HepG2 (cell line): Measurements from ENCODE around the gene RGP1. TPM values are rescaled to one million over a fixed set of nuclear protein-coding genes. Genes with fewer than 3 reads are reported as not detected.

Source experiments
- ADNP ChIP-seq: sonication (generic); formaldehyde crosslinking; IDR thresholded peaks from 2 replicates; pipeline ENCODE4 v1.4.0; 2020; ENCODE audit warnings: missing genetic modification reagents
- ARNT ChIP-seq: fragments of 450-650 bp; IDR thresholded peaks from 2 replicates; pipeline ENCODE4 v1.6.1; 2017
- ELF3 ChIP-seq: IDR thresholded peaks from 2 replicates; pipeline ENCODE4 v1.6.1; 2016; ENCODE audit warnings: missing genetic modification reagents, missing compliant biosample characterization
- KDM2A ChIP-seq: sonication (generic); formaldehyde crosslinking; IDR thresholded peaks from 2 replicates; pipeline ENCODE4 v1.4.0; 2020; ENCODE audit warnings: low read depth, missing genetic modification reagents, borderline replicate concordance
- MAX ChIP-seq: IDR thresholded peaks from 2 replicates; pipeline ENCODE4 v1.6.1; 2012; ENCODE audit warnings: inconsistent platforms
- MTA1 ChIP-seq: sonication (generic); formaldehyde crosslinking; IDR thresholded peaks from 2 replicates; pipeline ENCODE4 v1.4.0; 2020; ENCODE audit warnings: missing genetic modification reagents, mild to moderate bottlenecking, borderline replicate concordance
- NCOR1 ChIP-seq: fragments of 200-600 bp; sonication (generic); IDR thresholded peaks from 2 replicates; pipeline ENCODE4 v1.7.0; 2017; ENCODE audit warnings: antibody characterized with exemption, low read length, borderline replicate concordance
- PHF8 ChIP-seq: sonication (generic); formaldehyde crosslinking; IDR thresholded peaks from 2 replicates; pipeline ENCODE4 v1.5.0; 2020; ENCODE audit warnings: missing genetic modification reagents
- PTBP1 ChIP-seq: fragments of 200-400 bp; formaldehyde crosslinking; IDR thresholded peaks from 2 replicates; pipeline ENCODE4 v1.6.1; 2018; ENCODE audit warnings: low read length, low read depth; ENCODE audit not compliant: poor library complexity, severe bottlenecking
- RFX5 ChIP-seq: IDR thresholded peaks from 2 replicates; pipeline ENCODE4 v1.6.1; 2011; ENCODE audit warnings: low read depth, low read length, improper control_type of control experiment
- SALL2 ChIP-seq: sonication (generic); formaldehyde crosslinking; IDR thresholded peaks from 2 replicates; pipeline ENCODE4 v1.8.1; 2023; ENCODE audit warnings: mild to moderate bottlenecking, missing genetic modification reagents, inconsistent platforms
- SIX1 ChIP-seq: sonication (generic); formaldehyde crosslinking; IDR thresholded peaks from 2 replicates; pipeline ENCODE4 v1.4.0; 2020; ENCODE audit warnings: missing genetic modification reagents, borderline replicate concordance
- USF2 ChIP-seq, 2 experiments: sonication (generic) in 1 of 2; formaldehyde crosslinking in 1 of 2; IDR thresholded peaks; 2 replicates each; pipeline versions ENCODE4 v1.5.1 to v1.6.1; 2011 to 2020; ENCODE audit warnings: borderline replicate concordance in 1 of 2, low read depth in 1 of 2, low read length in 1 of 2, mild to moderate bottlenecking in 1 of 2, missing genetic modification reagents in 1 of 2, moderate library complexity in 1 of 2
- XBP1 ChIP-seq: sonication (generic); formaldehyde crosslinking; IDR thresholded peaks from 2 replicates; pipeline ENCODE4 v1.5.0; 2020; ENCODE audit warnings: missing genetic modification reagents
- ZFX ChIP-seq: sonication (generic); formaldehyde crosslinking; IDR thresholded peaks from 2 replicates; pipeline ENCODE4 v1.4.0; 2020; ENCODE audit warnings: mild to moderate bottlenecking, low read depth, missing genetic modification reagents, moderate library complexity
- ZKSCAN8 ChIP-seq: IDR thresholded peaks from 2 replicates; pipeline ENCODE4 v1.6.1; 2016; ENCODE audit warnings: borderline replicate concordance, missing genetic modification reagents, missing compliant biosample characterization
- ZNF20 ChIP-seq: sonication (generic); formaldehyde crosslinking; IDR thresholded peaks from 2 replicates; pipeline ENCODE4 v1.4.0; 2020; ENCODE audit warnings: mild to moderate bottlenecking, moderate library complexity, missing genetic modification reagents
- ZNF207 ChIP-seq: fragments of 450-650 bp; IDR thresholded peaks from 2 replicates; pipeline ENCODE4 v1.6.1; 2016; ENCODE audit warnings: antibody characterized with exemption, borderline replicate concordance
- ZNF432 ChIP-seq: sonication (generic); formaldehyde crosslinking; IDR thresholded peaks from 2 replicates; pipeline ENCODE4 v1.5.0; 2020; ENCODE audit warnings: missing genetic modification reagents, mild to moderate bottlenecking, borderline replicate concordance
- ZNF468 ChIP-seq: sonication (generic); formaldehyde crosslinking; IDR thresholded peaks from 2 replicates; pipeline ENCODE4 v1.8.0; 2022; ENCODE audit warnings: mild to moderate bottlenecking, moderate library complexity, missing genetic modification reagents
- ZNF614 ChIP-seq: IDR thresholded peaks from 2 replicates; pipeline ENCODE4 v1.6.1; 2018; ENCODE audit warnings: missing biosample characterization, missing genetic modification reagents, inconsistent platforms, borderline replicate concordance
- ZNF619 ChIP-seq: sonication (generic); formaldehyde crosslinking; IDR thresholded peaks from 2 replicates; pipeline ENCODE4 v1.4.0; 2020; ENCODE audit warnings: mild to moderate bottlenecking, missing genetic modification reagents
- ZNF724P ChIP-seq: sonication (generic); formaldehyde crosslinking; IDR thresholded peaks from 2 replicates; pipeline ENCODE4 v1.8.0; 2022; ENCODE audit warnings: missing genetic modification reagents, borderline replicate concordance
- ZNF768 ChIP-seq: sonication (generic); formaldehyde crosslinking; IDR thresholded peaks from 2 replicates; pipeline ENCODE4 v1.4.0; 2020; ENCODE audit warnings: missing genetic modification reagents
- ZNF816 ChIP-seq: sonication (generic); formaldehyde crosslinking; IDR thresholded peaks from 2 replicates; pipeline ENCODE4 v1.8.0; 2022; ENCODE audit warnings: missing genetic modification reagents, mild to moderate bottlenecking, borderline replicate concordance
- ZXDC ChIP-seq: sonication (generic); formaldehyde crosslinking; IDR thresholded peaks from 2 replicates; pipeline ENCODE4 v1.5.0; 2020; ENCODE audit warnings: mild to moderate bottlenecking, missing genetic modification reagents
- polyA plus RNA-seq, 8 experiments: library from polyadenylated mRNA; depleted of rRNA in 3 of 8; stranded (reverse) in 7 of 8; unstranded in 1 of 8; fragments of >200 nt; fragmentation: Illumina TruSeq in 4 of 8; extraction: Trizol in 4 of 8; gene quantifications; 2 replicates each; pipeline versions ENCODE4 v1.2.1 to v1.2.3, GENCODE V29; 2011 to 2016; ENCODE audit warnings: low read depth in 4 of 8, missing spikeins in 1 of 8, mixed read lengths in 1 of 8; ENCODE audit not compliant: insufficient read depth in 1 of 8
- total RNA-seq, 5 experiments: library from RNA; depleted of rRNA; stranded (reverse); fragments of >200 nt; fragmentation: Illumina TruSeq; extraction: Trizol; gene quantifications; 2 replicates each; pipeline ENCODE4 v1.2.3, GENCODE V29; 2016; ENCODE audit warnings: low read depth in 1 of 5

The RGP1 gene
- total and polyA plus RNA-seq, 2 of the 13 experiments (the other 11 are each of a cell fraction or from before 2014, with no cell fraction given): 12.7 to 21.0 TPM

- no peak for TF ChIP-seq ZXDC (CRISPR knock-in tag)
- no peak for TF ChIP-seq PTBP1
- TF ChIP-seq PHF8 (CRISPR knock-in tag): peak; percentile 80
- TF ChIP-seq USF2 (IDR thresholded peaks at IDR 0.05; ENCODE audit: low read depth, low read length): no peak
- TF ChIP-seq USF2 (CRISPR knock-in tag; IDR thresholded peaks at IDR 0.05; ENCODE audit: borderline replicate concordance): peak; percentile 51; the same call in 1 of the 2 replicates
- no peak for TF ChIP-seq ZNF432 (CRISPR knock-in tag)
- no peak for TF ChIP-seq RFX5
- no peak for TF ChIP-seq ZNF207
- TF ChIP-seq ADNP (CRISPR knock-in tag): no peak
- TF ChIP-seq ZNF20: no peak
- TF ChIP-seq MAX: peak; percentile 68; the same call in 1 of the 2 replicates
- TF ChIP-seq ARNT: no peak
- TF ChIP-seq ELF3 (CRISPR knock-in tag): peak; percentile 94
- peak; percentile 65; the same call in 1 of the 2 replicates for TF ChIP-seq ZKSCAN8 (CRISPR knock-in tag)
- peak; percentile 88 for TF ChIP-seq ZFX (CRISPR knock-in tag)
- peak; percentile 61; the same call in 1 of the 2 replicates for TF ChIP-seq ZNF614 (CRISPR knock-in tag)
- TF ChIP-seq ZNF468: no peak
- TF ChIP-seq XBP1: peak; percentile 83; the same call in 1 of the 2 replicates
- peak; percentile 97 for TF ChIP-seq SALL2
- TF ChIP-seq ZNF816 (CRISPR knock-in tag): no peak; the same call in 1 of the 2 replicates
- TF ChIP-seq ZNF724P (CRISPR knock-in tag): no peak
- TF ChIP-seq ZNF619 (CRISPR knock-in tag): no peak
- TF ChIP-seq SIX1 (CRISPR knock-in tag): no peak
- no peak for TF ChIP-seq ZNF768 (CRISPR knock-in tag)
- TF ChIP-seq NCOR1: peak; percentile 44; the same call in 1 of the 2 replicates
- TF ChIP-seq MTA1 (CRISPR knock-in tag): peak; percentile 67; the same call in 1 of the 2 replicates
- peak; percentile 89 for TF ChIP-seq KDM2A
Measured at GRCh38 chr9:35732185-35732799, 16.8 kb upstream of the RGP1 start, which contains the start of the genes CREB3 and TLN1 (continued).
